BJ (cell line): ENCODE data around the gene SPTB. TPM values are rescaled to one million over a fixed set of nuclear protein-coding genes. Genes with fewer than 3 reads are reported as not detected.

Experiments
- CTCF ChIA-PET: fragments of 350-600 bp; formaldehyde crosslinking; extraction: SDS; loops from one replicate; lab custom pipeline; 2021; ENCODE audit warnings: antibody characterized with exemption, inconsistent platforms; lab: Yijun Ruan, JAX
- POLR2A ChIA-PET: fragments of 300-600 bp; sonication (Branson Sonifier 250); formaldehyde crosslinking; extraction: SDS; loops from one replicate; lab custom pipeline; 2021; ENCODE audit warnings: antibody characterized with exemption; lab: Charles Lee
- DNase-seq: peaks from one replicate; pipeline ENCODE4 v3.0.0-alpha.2; 2011; ENCODE audit warnings: low read depth
- H3K27me3 ChIP-seq: 2 replicates; pipeline ENCODE4 v1.6.0; 2011; ENCODE audit warnings: low read length; ENCODE audit not compliant: control insufficient read depth, insufficient read depth
- H3K36me3 ChIP-seq: 2 replicates; pipeline ENCODE4 v1.5.1; 2011; ENCODE audit warnings: low read length; ENCODE audit not compliant: control insufficient read depth, insufficient read depth
- H3K4me3 ChIP-seq: 2 replicates; pipeline ENCODE4 v1.5.1; 2011; ENCODE audit warnings: low read depth, mild to moderate bottlenecking, control low read depth, low read length
- polyA plus RNA-seq: library from polyadenylated mRNA; depleted of rRNA; stranded (reverse); fragments of >200 nt; gene quantifications from 2 replicates; pipeline ENCODE4 v1.2.3, GENCODE V29; 2011
- TF ChIP-seq, protein P1 (sequence below): IDR thresholded peaks from 2 replicates; pipeline ENCODE4 v1.5.1; 2011; ENCODE audit warnings: low read depth, mild to moderate bottlenecking, control low read depth, inconsistent platforms, low read length, moderate library complexity; ENCODE audit not compliant: insufficient read depth

The SPTB gene
- polyA plus RNA-seq, 1 experiment: 0.02 TPM

- H3K27me3 ChIP-seq: no peaks in the 10 kb centered on the region
- ChIA-PET POLR2A (no interaction called here), CTCF (interaction anchor here (2.2 to 2.8 kb wide), 2 partner anchors 10 to 12 kb away, joined by 8 to 10 read pairs; partner anchors contain the start of gene CHURC1)
- DNase-seq: no peak
- TF ChIP-seq, protein P1, sequence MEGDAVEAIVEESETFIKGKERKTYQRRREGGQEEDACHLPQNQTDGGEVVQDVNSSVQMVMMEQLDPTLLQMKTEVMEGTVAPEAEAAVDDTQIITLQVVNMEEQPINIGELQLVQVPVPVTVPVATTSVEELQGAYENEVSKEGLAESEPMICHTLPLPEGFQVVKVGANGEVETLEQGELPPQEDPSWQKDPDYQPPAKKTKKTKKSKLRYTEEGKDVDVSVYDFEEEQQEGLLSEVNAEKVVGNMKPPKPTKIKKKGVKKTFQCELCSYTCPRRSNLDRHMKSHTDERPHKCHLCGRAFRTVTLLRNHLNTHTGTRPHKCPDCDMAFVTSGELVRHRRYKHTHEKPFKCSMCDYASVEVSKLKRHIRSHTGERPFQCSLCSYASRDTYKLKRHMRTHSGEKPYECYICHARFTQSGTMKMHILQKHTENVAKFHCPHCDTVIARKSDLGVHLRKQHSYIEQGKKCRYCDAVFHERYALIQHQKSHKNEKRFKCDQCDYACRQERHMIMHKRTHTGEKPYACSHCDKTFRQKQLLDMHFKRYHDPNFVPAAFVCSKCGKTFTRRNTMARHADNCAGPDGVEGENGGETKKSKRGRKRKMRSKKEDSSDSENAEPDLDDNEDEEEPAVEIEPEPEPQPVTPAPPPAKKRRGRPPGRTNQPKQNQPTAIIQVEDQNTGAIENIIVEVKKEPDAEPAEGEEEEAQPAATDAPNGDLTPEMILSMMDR: no peak
- no peak overlapping the region for H3K4me3 ChIP-seq
- H3K36me3 ChIP-seq: peaks cover 7% of the 10 kb centered on the region
These were observed 46.8 kb upstream of the SPTB start for GRCh38 chr14:64926398-64926995.

DNA sequence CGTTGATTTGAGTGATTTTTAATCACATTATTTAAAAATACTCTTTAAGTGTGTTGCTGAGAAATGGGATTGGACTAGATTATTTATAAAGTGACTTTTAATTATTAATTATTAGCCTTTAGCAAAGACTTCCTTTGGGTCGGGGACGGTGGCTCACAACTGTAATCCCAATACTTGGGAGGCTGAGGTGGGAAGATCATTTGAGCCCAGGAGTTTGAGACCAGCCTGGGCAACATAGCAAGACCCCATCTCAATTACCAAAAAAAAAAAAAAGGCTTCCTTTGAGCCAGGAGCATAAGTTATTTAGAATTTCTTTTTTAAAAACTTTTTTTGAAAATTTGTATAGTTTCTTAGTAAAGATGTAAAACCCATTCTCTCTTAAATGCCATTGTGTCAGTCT is 43.3 kb upstream of the SPTB start:
- ChIA-PET CTCF (interaction anchor here (0.9 kb wide), 1 partner anchor 12 kb away, joined by 3 read pairs; no protein-coding TSS in a partner anchor), POLR2A (no interaction called here)
- Histone ChIP-seq H3K4me3 (no peak overlapping the region), H3K36me3 (peaks cover 3% of the 10 kb centered on the region), H3K27me3 (no peaks in the 10 kb centered on the region)
- DNase-seq: no peak
- TF ChIP-seq, protein P1: no peak

DNA sequence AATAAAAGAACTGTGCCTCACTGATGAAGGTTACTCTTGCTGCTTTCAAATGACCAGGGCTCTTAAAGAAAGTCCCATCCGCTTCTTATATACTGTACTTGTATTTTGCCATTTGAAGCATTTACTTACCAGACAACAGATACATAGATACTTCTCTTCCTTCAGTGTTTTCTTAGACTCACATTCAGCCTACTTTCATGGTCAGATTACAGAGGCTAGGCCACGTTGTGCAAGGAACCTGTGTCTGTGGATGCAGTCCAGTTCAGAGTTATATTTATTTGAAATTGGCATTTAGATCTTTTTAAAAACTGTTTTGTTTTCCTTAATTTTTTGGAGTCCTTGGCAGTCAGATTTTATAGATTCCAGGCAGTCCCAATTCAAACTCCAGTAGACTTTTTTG is 40.8 kb upstream of the SPTB start:
- TF ChIP-seq, protein P1: no peak
- Histone ChIP-seq H3K27me3 (no peaks in the 10 kb centered on the region), H3K36me3 (peaks cover 2% of the 10 kb centered on the region), H3K4me3 (no peak overlapping the region)
- ChIA-PET CTCF (no interaction called here), POLR2A (no interaction called here)
- DNase-seq: no peak

- no peak for DNase-seq
- POLR2A ChIA-PET: no interaction called here
- CTCF ChIA-PET: no interaction called here
- TF ChIP-seq, protein P1: no peak
- H3K4me3 ChIP-seq: no peak overlapping the region
- no peaks in the 10 kb centered on the region for H3K27me3 ChIP-seq
- no peaks in the 10 kb centered on the region for H3K36me3 ChIP-seq
These were observed 39.9 kb upstream of the SPTB start for GRCh38 chr14:64919618-64920017.

- TF ChIP-seq, protein P1: no peak
- H3K4me3 ChIP-seq: no peak overlapping the region
- ChIA-PET CTCF (no interaction called here), POLR2A (no interaction called here)
- H3K36me3 ChIP-seq: no peaks in the 10 kb centered on the region
- DNase-seq: no peak
- no peaks in the 10 kb centered on the region for H3K27me3 ChIP-seq
These were observed 39.5 kb upstream of the SPTB start for GRCh38 chr14:64919215-64919614.
